Measurements from ENCODE around the gene ERMAP.

ERMAP gene

GRCh38 chr1:42816585-42817439, at the start of gene ERMAP, which contains the start of gene SVBP:
Gene ERMAP, plus strand, starts transcription at chr1:42817122. Its CDS starts 13,327 bp downstream, at chr1:42830449.
Gene SVBP, minus strand, starts transcription at chr1:42817397. Its CDS starts 853 bp downstream, at chr1:42816544.
- peaks cover 2% of the 10 kb centered on the region for H3K36me3 Mint-ChIP-seq
- peak within 1 kb of the TSS; percentile 82 for H3K4me3 Mint-ChIP-seq
- H3K27ac Mint-ChIP-seq, result peak within 1 kb of the TSS; percentile 79

GRCh38 chr1:42767510-42768000, 49.4 kb upstream of the ERMAP start:
- Mint-ChIP-seq H3K9me3 (no peaks in the 10 kb centered on the region), H3K4me1 (peaks cover 35% of the 10 kb centered on the region)

More at GRCh38 chr1:42816585-42817439, at the start of gene ERMAP, which contains the start of gene SVBP:
- Mint-ChIP-seq H3K9me3 (no peaks in the 10 kb centered on the region), H3K4me1 (peaks cover 25% of the 10 kb centered on the region), H3K27me3 (no peaks in the 10 kb centered on the region)

GRCh38 chr1:42768172-42768571, 48.8 kb upstream of the ERMAP start:
- H3K4me1 Mint-ChIP-seq, result peaks cover 39% of the 10 kb centered on the region
- no peaks in the 10 kb centered on the region for H3K27me3 Mint-ChIP-seq
- H3K36me3 Mint-ChIP-seq, result peaks cover 8% of the 10 kb centered on the region
- no peaks in the 10 kb centered on the region for H3K9me3 Mint-ChIP-seq
- H3K27ac Mint-ChIP-seq, result peak overlapping the region; percentile 86
- H3K4me3 Mint-ChIP-seq, result peak overlapping the region; percentile 97

More at GRCh38 chr1:42767510-42768000, 49.4 kb upstream of the ERMAP start:
- peak overlapping the region; percentile 97 for H3K4me3 Mint-ChIP-seq
- H3K27ac Mint-ChIP-seq, result peak overlapping the region; percentile 86
- no peaks in the 10 kb centered on the region for H3K27me3 Mint-ChIP-seq
- H3K36me3 Mint-ChIP-seq, result peaks cover 8% of the 10 kb centered on the region

- Mint-ChIP-seq H3K27me3 (no peaks in the 10 kb centered on the region), H3K4me1 (peaks cover 41% of the 10 kb centered on the region), H3K9me3 (no peaks in the 10 kb centered on the region), H3K4me3 (peak overlapping the region; percentile 74), H3K27ac (no peak overlapping the region), H3K36me3 (peaks cover 9% of the 10 kb centered on the region)
These were observed 47.1 kb upstream of the ERMAP start for GRCh38 chr1:42769811-42770210.

GRCh38 chr1:42773420-42773819, 43.5 kb upstream of the ERMAP start:
- no peak overlapping the region for H3K4me3 Mint-ChIP-seq
- no peaks in the 10 kb centered on the region for H3K9me3 Mint-ChIP-seq
- no peak overlapping the region for H3K27ac Mint-ChIP-seq
- H3K27me3 Mint-ChIP-seq, result no peaks in the 10 kb centered on the region
- H3K36me3 Mint-ChIP-seq, result peaks cover 15% of the 10 kb centered on the region
- H3K4me1 Mint-ChIP-seq, result peaks cover 42% of the 10 kb centered on the region

GRCh38 chr1:42774928-42775526, 41.9 kb upstream of the ERMAP start:
- Mint-ChIP-seq H3K9me3 (no peaks in the 10 kb centered on the region), H3K4me3 (no peak overlapping the region), H3K36me3 (peaks cover 13% of the 10 kb centered on the region), H3K27me3 (no peaks in the 10 kb centered on the region), H3K27ac (no peak overlapping the region), H3K4me1 (peaks cover 28% of the 10 kb centered on the region)

- H3K4me1 Mint-ChIP-seq, result peaks cover 17% of the 10 kb centered on the region
- H3K9me3 Mint-ChIP-seq, result no peaks in the 10 kb centered on the region
- no peak overlapping the region for H3K27ac Mint-ChIP-seq
- no peaks in the 10 kb centered on the region for H3K27me3 Mint-ChIP-seq
- H3K36me3 Mint-ChIP-seq, result peaks cover 13% of the 10 kb centered on the region
- H3K4me3 Mint-ChIP-seq, result no peak overlapping the region
These were observed 40.4 kb upstream of the ERMAP start for GRCh38 chr1:42776502-42776901.

GRCh38 chr1:42777852-42778251, 39.1 kb upstream of the ERMAP start:
- Mint-ChIP-seq H3K9me3 (no peaks in the 10 kb centered on the region), H3K4me3 (no peak overlapping the region), H3K4me1 (peaks cover 10% of the 10 kb centered on the region), H3K36me3 (peaks cover 16% of the 10 kb centered on the region), H3K27me3 (no peaks in the 10 kb centered on the region), H3K27ac (no peak overlapping the region)

- Mint-ChIP-seq H3K27ac (peak overlapping the region; percentile 30), H3K9me3 (no peaks in the 10 kb centered on the region), H3K36me3 (peaks cover 16% of the 10 kb centered on the region), H3K4me3 (no peak overlapping the region), H3K4me1 (peaks cover 4% of the 10 kb centered on the region), H3K27me3 (no peaks in the 10 kb centered on the region)
These were observed 37.2 kb upstream of the ERMAP start for GRCh38 chr1:42779725-42780124.

GRCh38 chr1:42780176-42780575, 36.7 kb upstream of the ERMAP start:
- no peak overlapping the region for H3K4me3 Mint-ChIP-seq
- no peaks in the 10 kb centered on the region for H3K9me3 Mint-ChIP-seq
- peaks cover 6% of the 10 kb centered on the region for H3K4me1 Mint-ChIP-seq
- no peak overlapping the region for H3K27ac Mint-ChIP-seq
- no peaks in the 10 kb centered on the region for H3K27me3 Mint-ChIP-seq
- peaks cover 14% of the 10 kb centered on the region for H3K36me3 Mint-ChIP-seq

- Mint-ChIP-seq H3K27me3 (no peaks in the 10 kb centered on the region), H3K36me3 (peaks cover 9% of the 10 kb centered on the region)
These were observed 33.8 kb upstream of the ERMAP start for GRCh38 chr1:42783092-42783491.

GRCh38 chr1:42784547-42784945, 32.4 kb upstream of the ERMAP start:
- no peaks in the 10 kb centered on the region for H3K27me3 Mint-ChIP-seq
- H3K9me3 Mint-ChIP-seq, result no peaks in the 10 kb centered on the region
- peaks cover 15% of the 10 kb centered on the region for H3K4me1 Mint-ChIP-seq
- no peak overlapping the region for H3K4me3 Mint-ChIP-seq
- H3K27ac Mint-ChIP-seq, result no peak overlapping the region
- H3K36me3 Mint-ChIP-seq, result peaks cover 8% of the 10 kb centered on the region

More at GRCh38 chr1:42783092-42783491, 33.8 kb upstream of the ERMAP start:
- Mint-ChIP-seq H3K4me1 (peaks cover 15% of the 10 kb centered on the region), H3K4me3 (no peak overlapping the region), H3K27ac (no peak overlapping the region), H3K9me3 (no peaks in the 10 kb centered on the region)

- Mint-ChIP-seq H3K4me3 (peak within 1 kb of the TSS; percentile 78), H3K9me3 (no peaks in the 10 kb centered on the region), H3K36me3 (peaks cover 8% of the 10 kb centered on the region), H3K27me3 (no peaks in the 10 kb centered on the region), H3K27ac (no peak within 1 kb of the TSS), H3K4me1 (peaks cover 15% of the 10 kb centered on the region)
These were observed 31.8 kb upstream of the ERMAP start, which contains the start of gene TMEM269 for GRCh38 chr1:42784946-42785693. Gene TMEM269, plus strand, starts transcription at chr1:42784991. Its CDS starts 4,903 bp downstream, at chr1:42789894.

- Mint-ChIP-seq H3K27ac (no peak overlapping the region), H3K9me3 (no peaks in the 10 kb centered on the region), H3K36me3 (peaks cover 3% of the 10 kb centered on the region), H3K4me3 (peak overlapping the region; percentile 78), H3K27me3 (no peaks in the 10 kb centered on the region), H3K4me1 (peaks cover 15% of the 10 kb centered on the region)
These were observed 30.8 kb upstream of the ERMAP start for GRCh38 chr1:42786097-42786496.

GRCh38 chr1:42788021-42788420, 28.9 kb upstream of the ERMAP start:
- no peaks in the 10 kb centered on the region for H3K36me3 Mint-ChIP-seq
- no peak overlapping the region for H3K27ac Mint-ChIP-seq
- H3K27me3 Mint-ChIP-seq, result no peaks in the 10 kb centered on the region
- H3K4me3 Mint-ChIP-seq, result no peak overlapping the region
- H3K4me1 Mint-ChIP-seq, result peaks cover 15% of the 10 kb centered on the region
- no peaks in the 10 kb centered on the region for H3K9me3 Mint-ChIP-seq

All from activated naive CD4-positive, alpha-beta T cell treated with anti-CD3 and anti-CD28 coated beads, Interleukin-2, amount 50 U/mL, for 24 hours (primary cell).